Thoracic aorta (tissue), 2 donors: ENCODE measurements around the gene UNC45A. TPM values are rescaled to one million over a fixed set of nuclear protein-coding genes. Genes with fewer than 3 reads are reported as not detected.

Experiments used
- ATAC-seq: fragments of 150-250 bp; one replicate; pipeline ENCODE4 v1.8.0; 2017; ENCODE audit warnings: low read depth; ENCODE audit not compliant: insufficient number of reproducible peaks, low FRiP score
- DNase-seq: peaks from one replicate; pipeline ENCODE4 v3.0.0-alpha.2; 2020; ENCODE audit warnings: low spot score
- H3K27ac ChIP-seq, 2 donors: fragments of 200-600 bp; sonication (generic); 1 replicate in 1 of 2; 2 replicates in 1 of 2; pipeline ENCODE4 v1.5.1; 2016; ENCODE audit warnings: mild to moderate bottlenecking in 2 of 2, moderate library complexity in 2 of 2
- H3K27me3 ChIP-seq: fragments of 200-600 bp; sonication (generic); replicated peaks from 2 replicates; pipeline ENCODE4 v1.6.0; 2016; ENCODE audit warnings: mild to moderate bottlenecking; ENCODE audit not compliant: insufficient read depth
- H3K36me3 ChIP-seq: fragments of 200-600 bp; sonication (generic); one replicate; pipeline ENCODE4 v1.5.1; 2016
- H3K4me1 ChIP-seq, 2 donors: fragments of 200-600 bp; sonication (generic); 1 replicate in 1 of 2; 2 replicates in 1 of 2; pipeline versions ENCODE4 v1.5.1 to v1.6.0; 2016; ENCODE audit warnings: low read depth in 2 of 2, mild to moderate bottlenecking in 1 of 2; ENCODE audit not compliant: control insufficient read depth in 1 of 2
- H3K4me3 ChIP-seq: fragments of 200-600 bp; sonication (generic); 2 replicates; pipeline ENCODE4 v1.5.1; 2016; ENCODE audit warnings: mild to moderate bottlenecking
- H3K9me3 ChIP-seq: fragments of 200-600 bp; sonication (generic); 2 replicates; pipeline ENCODE4 v1.5.1; 2016
- CTCF ChIP-seq: fragments of 200-600 bp; sonication (generic); IDR thresholded peaks from one replicate; pipeline ENCODE4 v1.5.1; 2019; ENCODE audit warnings: antibody characterized with exemption
- total RNA-seq, 2 donors: library from RNA; depleted of rRNA; stranded (reverse); fragments of >200 nt; gene quantifications; one replicate each; pipeline versions ENCODE4 v1.1.0 to v1.2.3, GENCODE V29; 2016

The UNC45A gene
- total RNA-seq, 2 donors from 2014 or later = 54.0 to 65.5 TPM

GRCh38 chr15:90938261-90938660 is 3.2 kb downstream of the UNC45A start:
- no peak overlapping the region for H3K27ac ChIP-seq
- H3K4me1 ChIP-seq = peaks cover 12 to 20% of the 10 kb centered on the region in 2 donors
- DNase-seq (no peak), ATAC-seq (no peak)
- H3K36me3 ChIP-seq = peaks cover 41% of the 10 kb centered on the region
- no peaks in the 10 kb centered on the region for H3K27me3 ChIP-seq
- no peak for TF ChIP-seq CTCF
- no peaks in the 10 kb centered on the region for H3K9me3 ChIP-seq
- H3K4me3 ChIP-seq = no peak overlapping the region

DNA sequence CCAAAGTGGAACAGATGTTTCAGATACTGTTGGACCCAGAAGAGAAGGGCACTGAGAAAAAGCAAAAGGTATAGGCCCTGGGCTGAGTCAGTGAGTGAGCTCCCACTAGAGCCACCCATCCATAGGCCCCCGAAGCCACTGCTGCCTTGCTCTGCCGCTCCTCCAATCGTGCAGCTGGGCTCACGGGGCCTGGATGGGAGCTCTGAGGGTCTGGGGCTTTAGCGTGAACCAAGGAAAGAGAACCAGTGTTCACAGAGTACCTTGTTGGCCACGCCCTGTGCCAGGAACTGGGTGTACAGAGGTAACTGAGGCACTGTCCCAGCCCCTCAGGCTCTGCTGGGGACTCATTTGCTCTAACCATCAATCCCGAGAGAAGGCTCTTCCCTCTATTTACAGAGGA is 4.7 kb downstream of the UNC45A start:
- no peak for ATAC-seq
- Histone ChIP-seq H3K4me3 (no peak overlapping the region), H3K4me1 (peaks cover 7 to 15% of the 10 kb centered on the region in 2 donors), H3K36me3 (peaks cover 56% of the 10 kb centered on the region), H3K27me3 (no peaks in the 10 kb centered on the region), H3K9me3 (no peaks in the 10 kb centered on the region), H3K27ac (no peak overlapping the region)
- TF ChIP-seq CTCF = no peak
- DNase-seq = no peak

DNA sequence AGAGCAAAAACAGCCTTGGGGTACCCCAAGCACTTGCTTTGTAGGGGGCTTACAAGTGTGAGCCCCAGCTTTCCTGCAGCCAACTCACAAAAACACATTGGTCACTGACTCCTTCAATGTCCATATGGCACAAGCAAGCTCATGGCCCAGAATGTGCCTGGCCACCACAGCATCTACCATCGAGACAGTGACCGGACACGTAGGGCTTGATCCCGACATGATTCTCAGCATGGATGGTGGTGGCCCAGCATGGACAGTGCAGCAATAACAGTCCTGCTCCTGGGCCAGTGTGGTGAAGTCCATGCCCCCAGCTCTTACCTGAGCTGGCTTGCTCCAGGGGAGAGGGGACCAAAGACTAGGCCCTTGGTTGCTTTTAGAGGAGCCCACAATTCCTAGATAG is 6.0 kb downstream of the UNC45A start:
- Histone ChIP-seq H3K4me3 (no peak overlapping the region), H3K4me1 (peaks cover 4 to 9% of the 10 kb centered on the region in 2 donors), H3K27me3 (no peaks in the 10 kb centered on the region), H3K27ac (no peak overlapping the region), H3K36me3 (peaks cover 63% of the 10 kb centered on the region), H3K9me3 (no peaks in the 10 kb centered on the region)
- no peak for DNase-seq
- no peak for TF ChIP-seq CTCF
- no peak for ATAC-seq

DNA sequence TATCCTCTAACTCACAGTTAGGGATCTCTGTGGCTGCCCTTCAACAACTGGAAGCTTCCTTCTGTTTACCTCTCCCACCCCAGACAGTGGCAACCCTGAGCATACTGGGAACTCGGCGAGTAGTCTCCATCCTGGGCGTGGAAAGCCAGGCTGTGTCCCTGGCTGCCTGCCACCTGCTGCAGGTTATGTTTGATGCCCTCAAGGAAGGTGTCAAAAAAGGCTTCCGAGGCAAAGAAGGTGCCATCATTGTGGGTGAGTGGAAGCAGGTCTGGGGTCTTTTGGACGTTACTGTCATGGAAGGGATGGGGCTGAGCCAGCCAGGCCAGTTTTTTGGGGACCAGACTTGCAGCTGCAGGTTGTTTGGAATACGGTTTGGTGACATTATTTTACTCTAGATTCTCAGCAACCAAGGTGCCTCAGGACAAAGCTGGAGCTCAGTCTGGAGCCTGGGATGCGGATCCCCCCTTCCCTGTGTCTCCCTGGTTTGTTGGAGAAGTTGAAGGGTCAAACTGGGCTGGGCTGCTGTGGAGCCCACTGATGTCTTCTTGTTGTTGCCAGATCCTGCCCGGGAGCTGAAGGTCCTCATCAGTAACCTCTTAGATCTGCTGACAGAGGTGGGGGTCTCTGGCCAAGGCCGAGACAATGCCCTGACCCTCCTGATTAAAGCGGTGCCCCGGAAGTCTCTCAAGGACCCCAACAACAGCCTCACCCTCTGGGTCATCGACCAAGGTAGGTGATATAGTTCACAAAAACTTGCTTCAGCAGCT is 7.5 kb downstream of the UNC45A start:
- no peak overlapping the region for H3K27ac ChIP-seq
- H3K36me3 ChIP-seq = peaks cover 70% of the 10 kb centered on the region
- ATAC-seq (no peak), DNase-seq (no peak)
- no peaks in the 10 kb centered on the region for H3K27me3 ChIP-seq
- TF ChIP-seq CTCF = no peak
- no peaks in the 10 kb centered on the region for H3K9me3 ChIP-seq
- H3K4me3 ChIP-seq = no peak overlapping the region
- H3K4me1 ChIP-seq = no peaks in the 10 kb centered on the region

- Histone ChIP-seq H3K9me3 (no peaks in the 10 kb centered on the region), H3K27ac (no peak overlapping the region), H3K4me1 (no peaks in the 10 kb centered on the region), H3K36me3 (peaks cover 80% of the 10 kb centered on the region), H3K27me3 (no peaks in the 10 kb centered on the region), H3K4me3 (no peak overlapping the region)
- no peak for DNase-seq
- no peak for TF ChIP-seq CTCF
- no peak for ATAC-seq
Measured at GRCh38 chr15:90945091-90945490, 10.0 kb downstream of the UNC45A start.
